Measurements from ENCODE around the gene NACC2.
A peak's percentile ranks its signal among the peaks of the same experiment; 100 is the strongest.

Gene NACC2

DNA sequence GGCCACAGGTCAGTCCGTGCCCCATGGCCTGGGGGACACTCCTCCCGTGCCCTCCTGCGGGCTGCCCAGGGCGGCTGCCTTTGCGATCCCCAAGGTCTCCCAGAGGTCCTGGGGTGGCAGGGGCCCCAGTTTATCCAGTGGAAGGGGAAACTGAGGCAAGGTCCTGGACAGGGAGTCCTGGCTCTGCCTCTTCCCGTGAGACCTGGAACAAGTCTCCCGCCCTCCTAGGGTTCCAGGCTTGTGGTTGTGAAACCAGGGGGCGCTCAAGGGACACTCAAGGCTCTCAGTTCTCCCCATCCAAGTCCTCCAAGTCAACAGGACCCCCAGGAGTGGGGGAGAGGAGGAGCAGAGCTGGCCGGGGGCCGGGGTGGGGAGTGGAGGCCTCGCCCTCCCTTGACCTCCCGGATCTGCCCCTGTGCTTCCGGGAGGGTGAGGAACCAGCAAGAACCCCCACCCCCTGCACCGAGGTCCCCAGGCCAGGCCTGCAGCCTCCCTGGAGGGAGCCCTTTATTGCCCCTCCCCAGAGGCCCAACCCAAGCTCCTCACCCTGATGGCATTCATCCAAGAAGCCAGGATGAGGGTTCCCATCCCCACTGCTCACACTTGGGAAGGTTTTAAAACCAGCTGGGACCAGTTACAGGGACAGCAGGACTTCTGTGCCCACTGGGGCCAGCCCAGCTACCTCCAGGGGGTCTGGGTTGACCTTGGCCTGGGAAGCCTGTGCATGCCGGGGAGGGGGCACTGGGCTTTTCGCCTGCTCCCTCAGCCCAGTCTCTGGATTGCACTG lies 48.3 kb upstream of the NACC2 start:
- Histone ChIP-seq H3K4me1 (ENCODE audit: control insufficient read depth, low read length) (no peaks in the 10 kb centered on the region), H3F3A (ENCODE audit: control insufficient read depth, insufficient read depth) (no peaks in the 10 kb centered on the region), H3K4me2 (ENCODE audit: low read length) (no peak overlapping the region), H3K27me3 (ENCODE audit: control insufficient read depth, low read length) (no peaks in the 10 kb centered on the region), H3K9me3 (ENCODE audit: control insufficient read depth, insufficient read depth, low read length) (no peaks in the 10 kb centered on the region), H3K9me2 (replicated peaks; ENCODE audit: control insufficient read depth, low read length) (no peaks in the 10 kb centered on the region), H4K20me1 (ENCODE audit: control insufficient read depth, insufficient read depth, low read depth, low read length) (0 out of 2 replicates have a peak, but pooled peaks cover 3% of the 10 kb centered on the region), H3K36me3 (ENCODE audit: control insufficient read depth, low read length) (no peaks in the 10 kb centered on the region), H3K79me2 (ENCODE audit: control insufficient read depth, low read length) (no peaks in the 10 kb centered on the region), H3K4me3 (ENCODE audit: low read length) (no peak overlapping the region), H3K27ac (ENCODE audit: low read depth, low read length) (no peak overlapping the region)
- TF ChIP-seq EZH2phosphoT487 (IDR thresholded peaks at IDR 0.05; ENCODE audit: borderline replicate concordance, low read length): no peak
- TF ChIP-seq, protein P1, sequence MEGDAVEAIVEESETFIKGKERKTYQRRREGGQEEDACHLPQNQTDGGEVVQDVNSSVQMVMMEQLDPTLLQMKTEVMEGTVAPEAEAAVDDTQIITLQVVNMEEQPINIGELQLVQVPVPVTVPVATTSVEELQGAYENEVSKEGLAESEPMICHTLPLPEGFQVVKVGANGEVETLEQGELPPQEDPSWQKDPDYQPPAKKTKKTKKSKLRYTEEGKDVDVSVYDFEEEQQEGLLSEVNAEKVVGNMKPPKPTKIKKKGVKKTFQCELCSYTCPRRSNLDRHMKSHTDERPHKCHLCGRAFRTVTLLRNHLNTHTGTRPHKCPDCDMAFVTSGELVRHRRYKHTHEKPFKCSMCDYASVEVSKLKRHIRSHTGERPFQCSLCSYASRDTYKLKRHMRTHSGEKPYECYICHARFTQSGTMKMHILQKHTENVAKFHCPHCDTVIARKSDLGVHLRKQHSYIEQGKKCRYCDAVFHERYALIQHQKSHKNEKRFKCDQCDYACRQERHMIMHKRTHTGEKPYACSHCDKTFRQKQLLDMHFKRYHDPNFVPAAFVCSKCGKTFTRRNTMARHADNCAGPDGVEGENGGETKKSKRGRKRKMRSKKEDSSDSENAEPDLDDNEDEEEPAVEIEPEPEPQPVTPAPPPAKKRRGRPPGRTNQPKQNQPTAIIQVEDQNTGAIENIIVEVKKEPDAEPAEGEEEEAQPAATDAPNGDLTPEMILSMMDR (IDR thresholded peaks at IDR 0.05; ENCODE audit: low read depth, low read length, poor library complexity, severe bottlenecking): peak; percentile 56

DNA sequence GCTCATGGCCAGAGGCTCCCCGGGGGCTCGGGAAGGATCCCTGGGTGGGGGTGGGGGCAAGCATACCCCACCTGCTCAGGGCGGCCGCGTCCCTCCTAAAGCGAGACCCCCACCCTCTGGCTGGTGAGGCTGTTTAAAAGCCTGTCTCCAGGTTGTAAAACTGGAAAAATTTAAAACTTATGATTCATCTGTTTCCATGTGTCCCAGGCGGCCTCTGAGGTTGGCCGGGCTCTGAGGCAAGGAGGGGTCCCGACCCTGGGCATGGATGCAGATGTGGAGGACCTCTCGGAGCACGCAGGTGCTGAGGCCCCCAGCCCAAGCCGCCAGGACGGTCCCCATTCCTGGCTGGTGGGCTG lies 47.7 kb upstream of the NACC2 start:
- no peak overlapping the region for H3K27ac ChIP-seq (ENCODE audit: low read depth, low read length)
- no peaks in the 10 kb centered on the region for H3K4me1 ChIP-seq (ENCODE audit: control insufficient read depth, low read length)
- no peaks in the 10 kb centered on the region for H3K27me3 ChIP-seq (ENCODE audit: control insufficient read depth, low read length)
- no peaks in the 10 kb centered on the region for H3K9me2 ChIP-seq (replicated peaks; ENCODE audit: control insufficient read depth, low read length)
- TF ChIP-seq, protein P1 (IDR thresholded peaks at IDR 0.05; ENCODE audit: low read depth, low read length, poor library complexity, severe bottlenecking): no peak
- TF ChIP-seq EZH2phosphoT487 (IDR thresholded peaks at IDR 0.05; ENCODE audit: borderline replicate concordance, low read length): no peak
- no peaks in the 10 kb centered on the region for H3K36me3 ChIP-seq (ENCODE audit: control insufficient read depth, low read length)
- no peak overlapping the region for H3K4me3 ChIP-seq (ENCODE audit: low read length)
- H3F3A ChIP-seq (ENCODE audit: control insufficient read depth, insufficient read depth): no peaks in the 10 kb centered on the region
- no peak overlapping the region for H3K4me2 ChIP-seq (ENCODE audit: low read length)
- H3K79me2 ChIP-seq (ENCODE audit: control insufficient read depth, low read length): no peaks in the 10 kb centered on the region
- no peaks in the 10 kb centered on the region for H3K9me3 ChIP-seq (ENCODE audit: control insufficient read depth, insufficient read depth, low read length)
- 0 out of 2 replicates have a peak, but pooled peaks cover 3% of the 10 kb centered on the region for H4K20me1 ChIP-seq (ENCODE audit: control insufficient read depth, insufficient read depth, low read depth, low read length)

DNA sequence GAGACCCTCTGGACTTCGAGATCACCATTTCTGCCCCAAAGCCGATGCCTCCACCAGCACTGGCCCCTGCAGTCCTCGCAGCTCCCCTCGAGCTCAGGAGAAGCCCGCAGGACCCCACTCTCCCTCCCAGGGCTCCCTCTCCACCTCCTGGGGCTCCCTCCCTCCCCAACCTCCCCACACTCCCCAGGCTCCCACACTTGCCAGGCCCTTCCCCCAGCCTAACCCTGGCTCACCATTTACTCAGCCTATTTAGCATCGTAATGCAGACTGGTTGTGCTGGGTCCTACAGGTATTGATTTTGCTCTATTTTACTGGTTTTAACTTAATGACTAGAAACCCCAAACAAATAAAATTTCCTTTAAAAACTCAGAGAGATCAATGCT lies 47.3 kb upstream of the NACC2 start:
- H3K27ac ChIP-seq (ENCODE audit: low read depth, low read length): no peak overlapping the region
- no peak overlapping the region for H3K4me2 ChIP-seq (ENCODE audit: low read length)
- H3K4me3 ChIP-seq (ENCODE audit: low read length): no peak overlapping the region
- H3K79me2 ChIP-seq (ENCODE audit: control insufficient read depth, low read length): no peaks in the 10 kb centered on the region
- no peak for TF ChIP-seq EZH2phosphoT487 (IDR thresholded peaks at IDR 0.05; ENCODE audit: borderline replicate concordance, low read length)
- TF ChIP-seq, protein P1 (IDR thresholded peaks at IDR 0.05; ENCODE audit: low read depth, low read length, poor library complexity, severe bottlenecking): no peak
- no peaks in the 10 kb centered on the region for H3K9me2 ChIP-seq (replicated peaks; ENCODE audit: control insufficient read depth, low read length)
- H3K9me3 ChIP-seq (ENCODE audit: control insufficient read depth, insufficient read depth, low read length): no peaks in the 10 kb centered on the region
- H3K27me3 ChIP-seq (ENCODE audit: control insufficient read depth, low read length): no peaks in the 10 kb centered on the region
- H3K4me1 ChIP-seq (ENCODE audit: control insufficient read depth, low read length): no peaks in the 10 kb centered on the region
- no peaks in the 10 kb centered on the region for H3F3A ChIP-seq (ENCODE audit: control insufficient read depth, insufficient read depth)
- 0 out of 2 replicates have a peak, but pooled peaks cover 3% of the 10 kb centered on the region for H4K20me1 ChIP-seq (ENCODE audit: control insufficient read depth, insufficient read depth, low read depth, low read length)
- no peaks in the 10 kb centered on the region for H3K36me3 ChIP-seq (ENCODE audit: control insufficient read depth, low read length)

Measured in DOHH2 (cell line).